Right lobe of liver (tissue), 4 donors: Measurements from ENCODE around the gene SYPL1.

ENCODE experiments used
- CTCF ChIP-seq, 4 donors: fragments of 200-600 bp in 3 of 4; fragments of 450-650 bp in 1 of 4; IDR thresholded peaks; one replicate each; pipeline versions ENCODE4 v1.5.1 to v1.8.0; 2016 to 2022; ENCODE audit warnings: antibody characterized with exemption in 4 of 4, mild to moderate bottlenecking in 2 of 4
- POLR2A ChIP-seq: fragments of 450-650 bp; IDR thresholded peaks from one replicate; pipeline ENCODE4 v1.6.1; 2017; ENCODE audit warnings: antibody characterized with exemption, mild to moderate bottlenecking
- donor health status: DM: no; HTN: no; CAD: no.
- donor health status: DM: no; HTN: no; CAD: no.
- donor health status: DM: no; HTN: yes; CAD: no.

- TF ChIP-seq POLR2A (no peak), CTCF (IDR thresholded peaks at IDR 0.05) (no peak)
These were observed 4.1 kb upstream of the SYPL1 start for GRCh38 chr7:106116161-106116704.
